ENCODE data around the gene RPS6KC1.
"Not testable (repeated sequence)": the region's sequence is repeated elsewhere in the genome, so short reads cannot be mapped to it uniquely, and the experiment has no call there.

The RPS6KC1 gene

DNA sequence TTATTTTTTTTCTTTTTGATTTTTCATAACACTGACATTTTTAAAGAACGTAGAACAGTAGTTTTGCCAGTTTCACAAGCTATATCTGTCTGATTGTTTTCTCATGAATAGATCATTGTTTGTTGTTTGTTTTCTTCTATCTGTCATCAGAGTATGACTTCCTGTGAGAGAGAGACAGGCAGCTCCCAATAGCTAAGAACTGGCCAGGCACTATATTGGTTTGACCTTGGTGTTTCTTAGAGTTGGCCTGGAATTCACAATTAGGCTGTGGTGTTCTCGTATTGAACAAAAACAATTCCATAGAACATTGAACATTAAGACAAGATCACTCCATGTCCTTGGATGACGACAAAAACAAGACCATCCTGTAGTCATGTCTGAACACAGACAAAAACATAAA lies 43.4 kb downstream of the RPS6KC1 start:
- Histone ChIP-seq H3K4me3 (IDR thresholded peaks at IDR 0.05; ENCODE audit: insufficient read depth, low read depth, low read length) (no peak overlapping the region), H3K27me3 (ENCODE audit: insufficient read depth, low read depth) (no peaks in the 10 kb centered on the region), H3K79me2 (ENCODE audit: insufficient read depth, low read depth) (no peaks in the 10 kb centered on the region), H2AFZ (ENCODE audit: low read depth) (no peak overlapping the region), H4K20me1 (ENCODE audit: insufficient read depth) (no peaks in the 10 kb centered on the region), H3K4me2 (no peak overlapping the region), H3K4me1 (ENCODE audit: low read depth, poor library complexity, severe bottlenecking) (peaks cover under 1% of the 10 kb centered on the region), H3K36me3 (ENCODE audit: insufficient read depth) (no peaks in the 10 kb centered on the region), H3K27ac (no peak overlapping the region), H3K9ac (no peak overlapping the region)
- TF ChIP-seq CTCF (conservative IDR thresholded peaks at IDR 0.05; ENCODE audit: low read depth, low read length): no peak

DNA sequence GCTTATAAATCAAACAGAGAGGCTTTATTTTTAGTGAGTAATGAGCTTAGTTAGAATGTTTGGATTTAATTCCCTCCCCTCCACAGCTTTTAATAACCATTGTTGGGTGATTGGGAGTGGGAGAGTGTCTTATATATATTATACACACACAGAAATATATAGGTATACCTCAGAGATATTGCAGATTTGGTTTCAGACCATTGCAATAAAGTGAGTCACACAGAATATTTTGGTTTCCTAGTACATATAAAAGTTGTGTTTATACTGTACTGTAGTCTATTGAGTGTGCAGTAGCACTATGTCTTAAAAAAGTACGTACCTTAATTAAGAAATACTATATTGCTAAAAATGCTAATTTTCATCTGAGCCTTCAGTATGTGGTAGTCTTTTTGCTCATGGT lies 44.4 kb downstream of the RPS6KC1 start:
- Histone ChIP-seq H3K4me3 (IDR thresholded peaks at IDR 0.05; ENCODE audit: insufficient read depth, low read depth, low read length) (no peak overlapping the region), H3K9ac (no peak overlapping the region), H3K4me1 (ENCODE audit: low read depth, poor library complexity, severe bottlenecking) (peaks cover 9% of the 10 kb centered on the region), H2AFZ (ENCODE audit: low read depth) (no peak overlapping the region), H3K27me3 (ENCODE audit: insufficient read depth, low read depth) (no peaks in the 10 kb centered on the region), H3K27ac (no peak overlapping the region), H3K79me2 (ENCODE audit: insufficient read depth, low read depth) (no peaks in the 10 kb centered on the region), H3K4me2 (no peak overlapping the region), H3K36me3 (ENCODE audit: insufficient read depth) (no peaks in the 10 kb centered on the region), H4K20me1 (ENCODE audit: insufficient read depth) (no peaks in the 10 kb centered on the region)
- TF ChIP-seq CTCF (conservative IDR thresholded peaks at IDR 0.05; ENCODE audit: low read depth, low read length): no peak

GRCh38 chr1:213099682-213100399 lies 48.8 kb downstream of the RPS6KC1 start:
- no peak overlapping the region for H3K9ac ChIP-seq
- no peak overlapping the region for H2AFZ ChIP-seq (ENCODE audit: low read depth)
- H3K27ac ChIP-seq: no peak overlapping the region
- no peaks in the 10 kb centered on the region for H3K36me3 ChIP-seq (ENCODE audit: insufficient read depth)
- no peak for TF ChIP-seq CTCF (conservative IDR thresholded peaks at IDR 0.05; ENCODE audit: low read depth, low read length)
- no peaks in the 10 kb centered on the region for H4K20me1 ChIP-seq (ENCODE audit: insufficient read depth)
- H3K27me3 ChIP-seq (ENCODE audit: insufficient read depth, low read depth): no peaks in the 10 kb centered on the region
- peaks cover 9% of the 10 kb centered on the region for H3K4me1 ChIP-seq (ENCODE audit: low read depth, poor library complexity, severe bottlenecking)
- H3K4me3 ChIP-seq (IDR thresholded peaks at IDR 0.05; ENCODE audit: insufficient read depth, low read depth, low read length): no peak overlapping the region
- no peaks in the 10 kb centered on the region for H3K79me2 ChIP-seq (ENCODE audit: insufficient read depth, low read depth)
- peak overlapping the region; percentile 7; the same call in 1 of the 2 replicates for H3K4me2 ChIP-seq

- not testable (repeated sequence) for H3K36me3 ChIP-seq (ENCODE audit: insufficient read depth)
- peak overlapping the region; percentile 7; the same call in 1 of the 2 replicates for H3K4me2 ChIP-seq
Observed at GRCh38 chr1:213100565-213100964, 49.5 kb downstream of the RPS6KC1 start.

More at GRCh38 chr1:213100565-213100964, 49.5 kb downstream of the RPS6KC1 start:
- not testable (repeated sequence) for H2AFZ ChIP-seq (ENCODE audit: low read depth); H3K9ac ChIP-seq; H4K20me1 ChIP-seq (ENCODE audit: insufficient read depth); H3K4me3 ChIP-seq (IDR thresholded peaks at IDR 0.05; ENCODE audit: insufficient read depth, low read depth, low read length); H3K79me2 ChIP-seq (ENCODE audit: insufficient read depth, low read depth); H3K27me3 ChIP-seq (ENCODE audit: insufficient read depth, low read depth); H3K4me1 ChIP-seq (ENCODE audit: low read depth, poor library complexity, severe bottlenecking); H3K27ac ChIP-seq
